Germinal center (tissue), 1 donor: ENCODE results near the gene POP5.
"Not testable (repeated sequence)": the region's sequence is repeated elsewhere in the genome, so short reads cannot be mapped to it uniquely, and the experiment has no call there.

ENCODE experiments used
- DNase-seq: peaks from one replicate; pipeline ENCODE4 v3.0.0; 2012; ENCODE audit warnings: mixed read lengths, low spot score

The POP5 gene

DNA sequence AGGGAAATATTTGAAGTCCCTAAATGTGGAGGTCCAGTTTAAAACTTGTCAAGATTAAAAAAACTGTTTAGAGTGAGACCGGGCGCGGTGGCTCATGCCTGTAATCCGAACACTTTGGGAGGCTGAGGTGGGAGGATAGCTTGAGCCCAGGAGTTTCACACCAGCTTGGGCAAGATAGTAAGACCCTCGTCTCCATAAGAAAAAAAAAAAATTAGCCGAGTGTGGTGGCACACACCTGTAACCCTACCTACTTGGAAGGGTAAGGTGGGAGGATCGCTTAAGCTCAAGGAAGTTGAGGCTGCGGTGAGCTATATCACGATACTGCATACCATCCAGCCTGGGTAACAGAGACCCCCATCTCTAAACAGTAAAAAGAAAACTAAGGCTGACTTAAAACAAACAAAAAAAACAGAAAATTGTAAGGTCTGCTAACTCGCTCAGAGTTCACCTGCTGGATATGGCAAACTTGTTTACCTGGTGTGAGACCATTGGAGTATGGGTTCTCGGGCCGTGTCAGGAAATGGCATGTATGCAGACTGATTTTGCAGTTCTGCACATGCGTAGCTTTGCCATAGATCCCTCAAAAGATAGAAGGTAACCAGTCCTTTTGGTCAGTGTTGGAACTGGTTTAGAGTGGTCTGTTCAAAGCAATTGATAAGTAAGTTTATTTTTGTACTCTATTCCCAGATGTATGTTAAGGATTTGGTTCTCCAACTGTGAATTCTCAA is 45.0 kb downstream of the POP5 start:
- DNase-seq, result peak; percentile 42

DNA sequence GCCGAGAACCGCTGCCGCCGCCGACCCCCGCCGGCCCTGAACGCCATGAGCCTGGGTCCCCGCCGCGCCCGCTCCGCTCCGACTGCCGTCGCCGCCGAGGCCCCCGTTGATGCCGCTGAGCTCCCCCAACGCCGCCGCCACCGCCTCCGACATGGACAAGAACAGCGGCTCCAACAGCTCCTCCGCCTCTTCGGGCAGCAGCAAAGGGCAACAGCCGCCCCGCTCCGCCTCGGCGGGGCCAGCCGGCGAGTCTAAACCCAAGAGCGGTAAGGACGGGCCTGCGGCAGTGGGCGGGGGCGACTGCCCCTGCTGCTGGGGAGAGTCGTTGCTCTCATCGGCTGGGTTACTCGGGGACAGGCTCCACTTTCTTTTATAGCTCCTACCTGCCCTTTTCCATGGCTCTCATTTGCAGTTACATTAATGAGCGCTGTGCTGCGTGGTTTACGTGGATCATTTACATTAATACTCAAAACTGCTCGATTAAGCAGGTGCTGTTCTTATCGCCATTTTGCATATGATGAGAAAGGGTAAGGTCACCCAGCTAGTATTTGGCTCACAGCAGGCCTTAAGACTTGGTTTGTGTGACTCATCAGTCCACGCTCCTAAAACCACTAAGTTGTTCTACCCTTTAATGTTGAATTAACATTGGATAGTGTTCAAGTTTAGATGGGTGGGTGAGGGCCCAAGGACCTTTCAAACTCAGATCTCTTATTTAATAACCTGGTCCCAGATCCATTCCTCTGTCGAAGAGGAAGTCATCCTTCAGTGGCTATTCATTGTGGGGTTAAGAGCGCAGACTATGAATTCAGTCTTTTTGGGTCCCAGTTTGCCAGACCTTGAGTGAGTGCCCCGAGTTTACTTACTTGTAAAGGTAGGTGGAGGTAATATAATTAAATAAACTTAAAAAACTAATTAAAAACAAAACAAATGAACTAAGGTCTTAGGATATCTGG is 46.2 kb downstream of the POP5 start:
- peak; percentile 76 for DNase-seq

DNA sequence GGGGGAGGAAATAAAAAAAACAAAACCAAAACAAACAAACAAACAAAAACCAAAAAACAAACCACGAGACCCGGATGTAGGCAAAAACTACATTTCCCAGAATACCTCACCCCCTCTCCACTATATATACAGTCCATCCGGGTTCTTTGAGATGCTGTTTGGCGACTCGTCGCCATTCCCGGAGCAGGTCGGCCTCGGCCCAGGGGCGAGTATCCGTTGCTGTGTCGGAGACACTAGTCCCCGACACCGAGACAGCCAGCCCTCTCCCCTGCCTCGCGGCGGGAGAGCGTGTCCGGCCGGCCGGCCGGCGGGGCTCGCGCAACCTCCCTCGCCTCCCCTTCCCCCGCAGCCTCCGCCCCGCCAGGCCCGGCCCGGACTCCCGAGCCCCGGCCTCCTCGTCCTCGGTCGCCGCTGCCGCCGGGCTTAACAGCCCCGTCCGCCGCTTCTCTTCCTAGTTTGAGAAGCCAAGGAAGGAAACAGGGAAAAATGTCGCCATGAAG is 46.9 kb downstream of the POP5 start, which contains the start of gene RNF10:
Gene RNF10 (plus strand): TSS at position 154 of the 500 bp plus-strand sequence. CDS start 456 bp downstream, outside the sequence.
- DNase-seq, result peak; percentile 90

DNA sequence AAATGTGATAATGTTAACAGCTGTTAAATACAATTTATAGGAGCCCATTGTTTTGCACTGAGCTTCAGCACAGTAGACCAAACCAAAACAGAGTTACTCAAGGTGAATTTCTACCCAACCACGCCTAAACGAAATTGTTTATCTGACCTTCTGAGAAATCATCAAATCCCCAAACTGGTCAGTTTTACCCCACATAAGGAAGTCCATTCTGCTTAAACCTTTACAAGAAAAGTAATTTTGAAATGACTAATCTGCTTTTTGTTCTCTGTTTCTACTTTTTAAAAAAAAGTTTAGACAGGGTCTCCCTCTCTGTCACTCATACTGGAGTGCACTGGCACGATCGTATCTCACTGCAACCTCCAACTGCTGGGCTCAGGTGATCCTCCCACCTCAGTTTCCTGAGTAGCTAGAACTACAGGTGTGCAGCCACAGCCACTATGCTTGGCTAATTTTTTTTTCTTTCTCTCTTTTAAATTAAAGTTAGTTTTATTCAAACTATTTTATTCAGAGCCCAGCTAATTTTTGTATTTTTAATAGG is 48.4 kb downstream of the POP5 start:
- no peak for DNase-seq

DNA sequence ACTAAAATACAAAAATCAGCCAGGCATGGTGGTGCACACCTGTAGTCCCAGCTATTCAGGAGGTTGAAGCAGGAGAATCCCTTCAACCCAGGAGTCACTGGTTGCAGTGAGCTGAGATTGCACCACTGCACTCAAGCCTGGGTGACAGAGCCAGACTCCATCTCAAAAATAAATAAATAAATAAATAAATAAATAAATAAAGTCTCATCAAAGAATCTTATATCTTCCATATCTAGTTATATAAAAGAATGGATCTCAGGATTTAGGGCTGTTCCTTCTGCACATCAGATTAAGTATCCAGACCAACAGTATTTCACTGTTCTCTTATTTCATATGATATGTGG is 50.8 kb downstream of the POP5 start:
- DNase-seq, result not testable (repeated sequence)

DNA sequence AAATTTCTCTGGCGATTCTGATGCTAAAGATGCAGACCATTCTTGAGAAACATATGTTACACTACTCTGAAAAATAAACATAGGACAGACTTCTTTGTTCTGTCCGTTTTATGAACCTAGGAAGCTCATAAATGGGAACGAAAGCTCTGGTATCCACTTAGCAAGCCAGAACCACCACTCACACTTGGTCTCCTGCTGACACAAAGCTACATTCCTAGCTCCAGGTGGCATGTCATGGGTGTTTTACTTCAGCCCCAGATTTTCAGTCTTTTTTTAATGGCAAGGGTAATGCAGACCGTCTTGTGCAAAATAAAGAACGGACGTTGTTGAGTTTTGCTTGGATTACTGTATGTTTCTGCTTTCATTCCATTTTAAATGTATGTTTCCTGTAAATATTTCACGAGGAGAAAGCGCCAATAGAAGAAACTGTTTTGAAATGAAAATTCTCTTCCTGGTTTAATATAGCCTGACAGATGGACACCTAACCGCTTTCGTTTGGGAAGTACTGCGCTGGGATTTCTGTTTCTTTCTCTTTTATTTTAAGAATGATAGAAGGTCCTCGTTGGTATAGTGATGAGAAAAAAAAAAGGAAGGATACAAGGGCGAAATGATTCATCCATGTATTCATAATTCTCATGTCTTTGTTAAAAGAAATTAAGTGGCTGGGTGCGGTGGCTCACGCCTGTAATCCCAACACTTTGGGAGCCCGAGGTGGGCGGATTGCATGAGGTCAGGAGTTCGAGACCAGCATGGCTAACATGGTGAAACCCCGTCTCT is 51.4 kb downstream of the POP5 start:
- DNase-seq, result peak; percentile 20

DNA sequence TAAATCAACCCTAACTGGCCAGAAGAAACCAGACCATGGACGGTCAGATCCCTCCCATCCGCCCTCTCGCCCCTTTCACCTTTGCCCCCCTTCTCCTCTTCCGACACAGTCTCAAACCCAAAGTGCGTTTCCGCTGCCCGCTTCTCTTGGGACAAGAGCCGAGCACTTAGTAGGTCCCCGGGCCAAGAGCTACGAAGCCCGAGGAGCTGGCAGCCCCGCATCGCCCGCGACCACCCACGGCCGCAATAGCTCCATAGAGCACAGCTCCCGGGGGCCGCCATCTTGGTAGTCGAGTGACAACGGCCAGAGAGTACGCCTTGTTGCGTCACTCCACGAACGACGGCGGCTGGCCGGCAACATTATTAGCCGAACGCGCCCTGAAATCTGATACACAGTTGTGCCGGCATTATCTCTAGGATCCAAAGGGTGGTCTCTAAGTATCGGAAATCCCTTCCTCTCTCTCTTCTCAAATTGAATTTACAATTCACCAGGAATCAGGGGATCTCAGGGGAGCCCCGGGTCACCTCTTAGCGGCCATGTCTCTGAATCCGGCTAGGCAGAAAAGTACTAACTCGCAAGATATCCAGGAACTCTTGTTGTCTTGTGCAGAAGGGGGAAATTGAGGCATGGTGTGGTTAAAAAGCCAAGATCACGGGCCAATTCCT is 52.2 kb downstream of the POP5 start, which contains the start of gene COQ5:
Gene COQ5 (minus strand): TSS at position 298 of the 665 bp plus-strand sequence. CDS start 17 bp downstream, at position 281.
- peak; percentile 79 for DNase-seq
